ENCODE results near the gene PTGIR.

GRCh38 chr19:46596008-46596407 is 28.9 kb downstream of the PTGIR start:
- TF ChIP-seq, protein P1, sequence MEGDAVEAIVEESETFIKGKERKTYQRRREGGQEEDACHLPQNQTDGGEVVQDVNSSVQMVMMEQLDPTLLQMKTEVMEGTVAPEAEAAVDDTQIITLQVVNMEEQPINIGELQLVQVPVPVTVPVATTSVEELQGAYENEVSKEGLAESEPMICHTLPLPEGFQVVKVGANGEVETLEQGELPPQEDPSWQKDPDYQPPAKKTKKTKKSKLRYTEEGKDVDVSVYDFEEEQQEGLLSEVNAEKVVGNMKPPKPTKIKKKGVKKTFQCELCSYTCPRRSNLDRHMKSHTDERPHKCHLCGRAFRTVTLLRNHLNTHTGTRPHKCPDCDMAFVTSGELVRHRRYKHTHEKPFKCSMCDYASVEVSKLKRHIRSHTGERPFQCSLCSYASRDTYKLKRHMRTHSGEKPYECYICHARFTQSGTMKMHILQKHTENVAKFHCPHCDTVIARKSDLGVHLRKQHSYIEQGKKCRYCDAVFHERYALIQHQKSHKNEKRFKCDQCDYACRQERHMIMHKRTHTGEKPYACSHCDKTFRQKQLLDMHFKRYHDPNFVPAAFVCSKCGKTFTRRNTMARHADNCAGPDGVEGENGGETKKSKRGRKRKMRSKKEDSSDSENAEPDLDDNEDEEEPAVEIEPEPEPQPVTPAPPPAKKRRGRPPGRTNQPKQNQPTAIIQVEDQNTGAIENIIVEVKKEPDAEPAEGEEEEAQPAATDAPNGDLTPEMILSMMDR (IDR thresholded peaks at IDR 0.05), result no peak
- TF ChIP-seq POLR2A (IDR thresholded peaks at IDR 0.05), result no peak
